ENCODE measurements around the gene TRMT2B. TPM values are rescaled to one million over a fixed set of nuclear protein-coding genes. Genes with fewer than 3 reads are reported as not detected.

TRMT2B gene
- total RNA-seq, 1 donor from 2014 or later, result 8.4 TPM

GRCh38 chrX:101051153-101051548, 760 bp downstream of the TRMT2B start:
- Histone ChIP-seq H3K27me3 (ENCODE audit: control insufficient read depth, insufficient read depth, low read length) (no peaks in the 10 kb centered on the region), H3K36me3 (ENCODE audit: control insufficient read depth, insufficient read depth, low read length) (no peaks in the 10 kb centered on the region), H3K4me3 (ENCODE audit: low read depth, low read length) (peak overlapping the region; percentile 56)
- FAIRE-seq (no peak), DNase-seq (ENCODE audit: low read depth) (no peak)
- no peak for TF ChIP-seq CTCF (IDR thresholded peaks at IDR 0.05; ENCODE audit: insufficient read depth, low read length, severe bottlenecking)

DNA sequence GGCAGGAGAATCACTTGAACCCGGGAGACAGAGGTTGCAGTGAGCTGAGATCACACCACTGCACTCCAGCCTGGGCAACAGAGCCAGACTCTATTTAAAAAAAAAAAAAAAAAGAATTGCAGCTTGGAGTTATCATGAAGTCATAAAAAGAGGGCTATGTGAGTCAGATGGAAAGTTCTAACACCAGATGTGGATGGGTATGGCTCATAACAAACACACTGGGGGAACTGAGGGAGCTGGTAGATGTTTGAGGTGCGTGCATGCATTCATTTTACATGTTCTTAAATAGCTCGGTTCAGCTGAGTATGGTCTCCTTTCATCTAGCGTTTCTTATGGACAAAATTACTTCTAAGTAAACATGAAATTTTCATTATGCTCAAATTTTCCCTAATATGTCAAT, 11.7 kb downstream of the TRMT2B start:
- Histone ChIP-seq H3K27me3 (ENCODE audit: control insufficient read depth, insufficient read depth, low read length) (no peaks in the 10 kb centered on the region), H3K4me3 (ENCODE audit: low read depth, low read length) (no peak overlapping the region), H3K36me3 (ENCODE audit: control insufficient read depth, insufficient read depth, low read length) (no peaks in the 10 kb centered on the region)
- DNase-seq (ENCODE audit: low read depth) (no peak), FAIRE-seq (no peak)
- no peak for TF ChIP-seq CTCF (IDR thresholded peaks at IDR 0.05; ENCODE audit: insufficient read depth, low read length, severe bottlenecking)

GRCh38 chrX:101037231-101037630, 14.7 kb downstream of the TRMT2B start:
- Histone ChIP-seq H3K36me3 (ENCODE audit: control insufficient read depth, insufficient read depth, low read length) (no peaks in the 10 kb centered on the region), H3K27me3 (ENCODE audit: control insufficient read depth, insufficient read depth, low read length) (no peaks in the 10 kb centered on the region), H3K4me3 (ENCODE audit: low read depth, low read length) (no peak overlapping the region)
- DNase-seq (ENCODE audit: low read depth) (no peak), FAIRE-seq (no peak)
- TF ChIP-seq CTCF (IDR thresholded peaks at IDR 0.05; ENCODE audit: insufficient read depth, low read length, severe bottlenecking), result no peak

- Histone ChIP-seq H3K4me3 (ENCODE audit: low read depth, low read length) (no peak overlapping the region), H3K36me3 (ENCODE audit: control insufficient read depth, insufficient read depth, low read length) (peaks cover 1% of the 10 kb centered on the region), H3K27me3 (ENCODE audit: control insufficient read depth, insufficient read depth, low read length) (no peaks in the 10 kb centered on the region)
- FAIRE-seq, result no peak
- no peak for DNase-seq (ENCODE audit: low read depth)
- no peak for TF ChIP-seq CTCF (IDR thresholded peaks at IDR 0.05; ENCODE audit: insufficient read depth, low read length, severe bottlenecking)
Measured at GRCh38 chrX:101029665-101030064, 22.2 kb downstream of the TRMT2B start.

DNA sequence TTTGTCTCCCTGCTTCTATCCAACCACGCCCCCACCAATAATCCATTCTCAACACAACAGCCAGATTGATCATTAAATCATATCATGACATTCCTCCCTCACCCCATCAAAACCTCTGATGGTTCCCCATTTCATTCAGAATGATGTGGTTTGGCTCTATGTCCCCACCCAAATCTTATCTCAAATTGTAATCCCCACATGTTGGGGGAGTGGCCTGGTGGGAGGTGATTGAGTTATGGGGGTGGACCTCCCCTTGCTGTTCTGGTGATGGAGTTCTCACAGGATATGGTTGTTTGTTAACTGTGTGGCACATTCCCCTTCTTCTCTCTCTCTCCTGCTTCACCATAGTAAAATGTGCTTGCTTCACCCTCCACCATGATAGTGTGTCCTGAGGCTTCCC, 23.3 kb downstream of the TRMT2B start:
- Histone ChIP-seq H3K36me3 (ENCODE audit: control insufficient read depth, insufficient read depth, low read length) (peaks cover 1% of the 10 kb centered on the region), H3K27me3 (ENCODE audit: control insufficient read depth, insufficient read depth, low read length) (no peaks in the 10 kb centered on the region), H3K4me3 (ENCODE audit: low read depth, low read length) (no peak overlapping the region)
- FAIRE-seq (no peak), DNase-seq (ENCODE audit: low read depth) (no peak)
- no peak for TF ChIP-seq CTCF (IDR thresholded peaks at IDR 0.05; ENCODE audit: insufficient read depth, low read length, severe bottlenecking)

- FAIRE-seq (no peak), DNase-seq (ENCODE audit: low read depth) (no peak)
- Histone ChIP-seq H3K27me3 (ENCODE audit: control insufficient read depth, insufficient read depth, low read length) (no peaks in the 10 kb centered on the region), H3K36me3 (ENCODE audit: control insufficient read depth, insufficient read depth, low read length) (peaks cover 1% of the 10 kb centered on the region), H3K4me3 (ENCODE audit: low read depth, low read length) (no peak overlapping the region)
- no peak for TF ChIP-seq CTCF (IDR thresholded peaks at IDR 0.05; ENCODE audit: insufficient read depth, low read length, severe bottlenecking)
Measured at GRCh38 chrX:101025126-101025525, 26.8 kb downstream of the TRMT2B start.

Measured in bronchial epithelial cell (primary cell).